ENCODE measurements around the gene MYOM1.
A peak's percentile ranks its signal among the peaks of the same experiment; 100 is the strongest.

- TF ChIP-seq CTCF (IDR thresholded peaks at IDR 0.05) (peak in 1 of 4 experiments; percentile 8), POLR2A (IDR thresholded peaks at IDR 0.05) (no peak)
These were observed 28.4 kb upstream of the MYOM1 start for GRCh38 chr18:3248062-3248657.
